ENCODE data around the gene GGCT.

- TF ChIP-seq CTCF (IDR thresholded peaks at IDR 0.05; ENCODE audit: extremely low read depth in 1 of 2, insufficient read depth in 1 of 2, low read depth in 1 of 2, low read length in 2 of 2) (no peak), POLR2A (IDR thresholded peaks at IDR 0.05; ENCODE audit: low read depth, low read length) (no peak), GATA2 (IDR thresholded peaks at IDR 0.05; ENCODE audit: insufficient read depth, insufficient read length, low read depth, low read length) (no peak), POLR2AphosphoS5 (IDR thresholded peaks at IDR 0.05; ENCODE audit: insufficient read depth, low read depth, low read length) (no peak), FOS (IDR thresholded peaks at IDR 0.05; ENCODE audit: borderline replicate concordance, insufficient read depth, low read length) (no peak), EZH2 (IDR thresholded peaks at IDR 0.05; ENCODE audit: borderline replicate concordance, low read depth, low read length, severe bottlenecking) (no peak), JUN (IDR thresholded peaks at IDR 0.05; ENCODE audit: borderline replicate concordance, insufficient read depth, insufficient read length, low read depth) (no peak)
- TF ChIP-seq, protein P1, sequence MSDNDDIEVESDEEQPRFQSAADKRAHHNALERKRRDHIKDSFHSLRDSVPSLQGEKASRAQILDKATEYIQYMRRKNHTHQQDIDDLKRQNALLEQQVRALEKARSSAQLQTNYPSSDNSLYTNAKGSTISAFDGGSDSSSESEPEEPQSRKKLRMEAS (IDR thresholded peaks at IDR 0.05; ENCODE audit: insufficient read depth, insufficient read length), result no peak
Observed at GRCh38 chr7:30465811-30466180, 38.8 kb downstream of the GGCT start.
